Testis (tissue), 3 donors: Measurements from ENCODE around the gene CEP131. TPM values are rescaled to one million over a fixed set of nuclear protein-coding genes. Genes with fewer than 3 reads are reported as not detected.

ENCODE experiments used
- DNase-seq: peaks from one replicate; pipeline ENCODE4 v3.0.0-alpha.2; 2019
- H3K27ac ChIP-seq, 2 donors: fragments of 200-600 bp; sonication (generic); one replicate each; pipeline ENCODE4 v1.5.1; 2019
- H3K27me3 ChIP-seq: fragments of 200-600 bp; sonication (generic); one replicate; pipeline ENCODE4 v1.5.1; 2019
- H3K36me3 ChIP-seq: fragments of 200-600 bp; sonication (generic); one replicate; pipeline ENCODE4 v1.5.1; 2017; ENCODE audit warnings: low read depth; ENCODE audit errors: missing control alignments
- H3K4me1 ChIP-seq: fragments of 200-600 bp; sonication (generic); one replicate; pipeline ENCODE4 v1.5.1; 2019
- H3K4me3 ChIP-seq, 2 donors: fragments of 200-600 bp; sonication (generic); one replicate each; pipeline ENCODE4 v1.5.1; 2017 to 2019
- H3K9me3 ChIP-seq: fragments of 200-600 bp; sonication (generic); one replicate; pipeline ENCODE4 v1.5.1; 2017
- POLR2A ChIP-seq: fragments of 450-650 bp; IDR thresholded peaks from one replicate; pipeline ENCODE4 v1.6.1; 2017; ENCODE audit warnings: antibody characterized with exemption, mild to moderate bottlenecking, moderate library complexity
- WGBS, 2 donors: methylation state at CpG; one replicate each; pipeline ENCODE4 v1.1.5; 2018; 5-methylcytosine and 5-hydroxymethylcytosine counted together
- intact Hi-C: fragments of 100-400 bp; cut with DNase I; formaldehyde crosslinking; loops from one replicate; pipeline ENCODE4 v1.15.1; 2023; ENCODE audit warnings: low total_unique reads
- polyA plus RNA-seq: library from polyadenylated mRNA; stranded (reverse); fragments of 350-450 nt; fragmentation: Illumina TruSeq; extraction: RNeasy Lipid Tissue Mini Kit (QIAGEN cat#74804); gene quantifications from one replicate; pipeline ENCODE4 v1.2.3, GENCODE V29; 2014; ENCODE audit warnings: low read depth, low replicate concordance; ENCODE audit not compliant: insufficient read depth
- total RNA-seq, 2 donors: library from RNA; depleted of rRNA; stranded (reverse); fragments of >200 nt; gene quantifications; one replicate each; pipeline ENCODE4 v1.2.3, GENCODE V29; 2016
- TF ChIP-seq, protein P1 (sequence below), 3 experiments: fragments of 450-650 bp in 2 of 3; fragments of 200-600 bp in 1 of 3; sonication (generic) in 1 of 3; IDR thresholded peaks; one replicate each; pipeline ENCODE4 v1.5.1; 2016 to 2019; ENCODE audit warnings: antibody characterized with exemption in 3 of 3, mild to moderate bottlenecking in 2 of 3, moderate library complexity in 1 of 3

Gene CEP131
- total and polyA plus RNA-seq, 3 donors from 2014 or later: 28.9 to 48.7 (median 42.9) TPM

DNA sequence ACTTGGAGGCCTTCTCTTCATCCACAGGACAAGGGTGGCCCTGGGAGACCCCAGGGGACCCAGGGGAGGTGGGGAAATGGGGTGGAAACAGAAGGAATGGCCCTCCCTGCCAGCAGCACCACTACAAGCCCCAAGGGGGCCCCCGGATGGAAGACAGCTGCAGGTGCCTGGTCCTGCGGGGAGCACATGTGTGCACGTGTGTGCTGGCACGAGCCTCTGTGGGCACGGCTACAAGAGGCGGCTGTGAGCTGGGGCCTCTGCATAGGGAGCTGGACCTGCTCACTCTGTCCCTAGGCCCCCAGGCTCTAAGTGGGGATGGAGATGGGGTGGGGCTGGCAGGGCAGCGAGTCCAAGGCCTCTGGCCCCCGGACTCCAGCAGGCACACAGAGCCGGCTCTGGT is 43.5 kb downstream of the CEP131 start:
- intact Hi-C loops: no loop called here

DNA sequence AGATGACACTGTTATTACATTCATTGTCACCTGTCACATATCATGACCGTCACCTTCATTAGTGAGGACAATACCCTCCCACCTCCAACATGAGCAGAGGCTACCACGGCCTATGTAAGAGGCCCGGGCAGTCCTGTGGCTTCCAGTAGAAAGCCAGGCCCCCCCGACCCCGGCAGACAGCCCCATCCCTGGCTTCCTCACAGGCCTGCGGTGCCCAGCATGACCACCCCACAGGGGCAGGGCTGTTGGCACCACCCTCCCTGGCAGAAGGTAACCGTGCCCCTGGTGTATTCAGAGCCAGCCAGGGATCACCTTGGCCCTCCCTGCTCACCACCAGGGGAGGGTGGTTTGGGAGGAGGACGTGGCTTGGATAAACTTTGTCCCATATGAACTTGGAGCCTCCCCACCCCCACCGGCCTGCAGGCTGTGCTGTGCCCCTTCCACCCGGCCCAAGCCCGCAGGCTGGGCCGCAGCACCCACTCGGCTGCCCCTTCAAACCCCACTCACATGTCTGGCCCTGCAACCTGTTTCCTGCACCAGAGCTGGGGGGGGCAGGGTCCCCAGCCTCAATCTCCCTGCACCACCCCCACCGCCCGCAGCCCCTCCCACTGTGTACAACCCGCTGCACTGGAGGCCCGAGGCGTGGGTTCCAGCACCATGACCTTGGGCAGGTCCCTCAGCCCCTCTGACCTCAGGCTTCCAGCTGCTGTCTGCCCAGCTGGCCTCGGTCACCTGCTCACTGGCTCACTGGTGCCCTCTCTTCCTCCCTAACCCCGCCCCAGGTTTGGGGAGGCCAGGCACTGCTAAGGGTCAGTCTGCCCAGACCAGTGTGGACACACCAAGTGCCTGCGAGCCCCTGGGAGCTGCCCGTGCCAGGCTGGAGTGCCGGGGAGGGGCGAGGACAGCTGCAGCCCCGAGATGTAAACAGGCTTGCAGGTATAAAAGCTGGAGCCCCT is 44.4 kb downstream of the CEP131 start:
- TF ChIP-seq POLR2A: no peak
- TF ChIP-seq, protein P1, sequence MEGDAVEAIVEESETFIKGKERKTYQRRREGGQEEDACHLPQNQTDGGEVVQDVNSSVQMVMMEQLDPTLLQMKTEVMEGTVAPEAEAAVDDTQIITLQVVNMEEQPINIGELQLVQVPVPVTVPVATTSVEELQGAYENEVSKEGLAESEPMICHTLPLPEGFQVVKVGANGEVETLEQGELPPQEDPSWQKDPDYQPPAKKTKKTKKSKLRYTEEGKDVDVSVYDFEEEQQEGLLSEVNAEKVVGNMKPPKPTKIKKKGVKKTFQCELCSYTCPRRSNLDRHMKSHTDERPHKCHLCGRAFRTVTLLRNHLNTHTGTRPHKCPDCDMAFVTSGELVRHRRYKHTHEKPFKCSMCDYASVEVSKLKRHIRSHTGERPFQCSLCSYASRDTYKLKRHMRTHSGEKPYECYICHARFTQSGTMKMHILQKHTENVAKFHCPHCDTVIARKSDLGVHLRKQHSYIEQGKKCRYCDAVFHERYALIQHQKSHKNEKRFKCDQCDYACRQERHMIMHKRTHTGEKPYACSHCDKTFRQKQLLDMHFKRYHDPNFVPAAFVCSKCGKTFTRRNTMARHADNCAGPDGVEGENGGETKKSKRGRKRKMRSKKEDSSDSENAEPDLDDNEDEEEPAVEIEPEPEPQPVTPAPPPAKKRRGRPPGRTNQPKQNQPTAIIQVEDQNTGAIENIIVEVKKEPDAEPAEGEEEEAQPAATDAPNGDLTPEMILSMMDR (IDR thresholded peaks at IDR 0.05): no peak
- intact Hi-C loops: no loop called here

More for the DNA sequence above, 43.5 kb downstream of the CEP131 start:
- no peak overlapping the region for H3K4me3 ChIP-seq
- WGBS, 2 donors: 76 to 80% methylated on average over 6 to 8 of the region's 9 CpGs
- no peaks in the 10 kb centered on the region for H3K36me3 ChIP-seq
- H3K4me1 ChIP-seq: peaks cover 7% of the 10 kb centered on the region
- no peaks in the 10 kb centered on the region for H3K9me3 ChIP-seq
- no peaks in the 10 kb centered on the region for H3K27me3 ChIP-seq
- H3K27ac ChIP-seq: no peak overlapping the region
- TF ChIP-seq, protein P1 (IDR thresholded peaks at IDR 0.05): no peak
- TF ChIP-seq POLR2A: no peak
- no peak for DNase-seq

DNA sequence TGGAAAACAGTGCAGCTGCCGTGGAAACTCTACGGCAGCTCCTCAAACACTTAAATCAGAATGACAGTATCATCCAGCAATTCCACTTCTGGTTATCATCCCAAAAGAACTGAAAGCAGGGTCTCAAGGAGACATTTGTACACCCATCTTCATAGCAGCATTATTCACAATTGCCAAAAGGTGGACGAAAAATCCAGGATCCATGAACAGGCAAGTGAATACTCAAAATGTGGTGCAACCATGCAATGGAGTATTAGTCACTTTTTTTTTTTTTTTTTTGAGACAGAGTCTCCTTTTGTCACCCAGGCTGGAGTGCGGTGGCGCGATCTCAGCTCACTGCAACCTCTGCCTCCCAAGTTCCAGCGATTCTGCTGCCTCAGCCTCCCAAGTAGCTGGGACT is 46.1 kb downstream of the CEP131 start:
- Histone ChIP-seq H3K9me3 (no peaks in the 10 kb centered on the region), H3K27me3 (no peaks in the 10 kb centered on the region), H3K36me3 (no peaks in the 10 kb centered on the region), H3K4me3 (no peak overlapping the region), H3K4me1 (peaks cover 7% of the 10 kb centered on the region), H3K27ac (no peak overlapping the region)
- no peak for TF ChIP-seq POLR2A
- no peak for DNase-seq
- intact Hi-C loops: no loop called here
- 96 to 97% methylated on average over 7 of the region's 7 CpGs for WGBS, 2 donors

More for the DNA sequence above, 44.4 kb downstream of the CEP131 start:
- DNase-seq: no peak
- Histone ChIP-seq H3K27me3 (no peaks in the 10 kb centered on the region), H3K4me1 (peaks cover 7% of the 10 kb centered on the region), H3K27ac (no peak overlapping the region), H3K4me3 (no peak overlapping the region), H3K36me3 (no peaks in the 10 kb centered on the region), H3K9me3 (no peaks in the 10 kb centered on the region)
- 77 to 91% methylated on average over 6 to 25 of the region's 25 CpGs for WGBS, 2 donors

DNA sequence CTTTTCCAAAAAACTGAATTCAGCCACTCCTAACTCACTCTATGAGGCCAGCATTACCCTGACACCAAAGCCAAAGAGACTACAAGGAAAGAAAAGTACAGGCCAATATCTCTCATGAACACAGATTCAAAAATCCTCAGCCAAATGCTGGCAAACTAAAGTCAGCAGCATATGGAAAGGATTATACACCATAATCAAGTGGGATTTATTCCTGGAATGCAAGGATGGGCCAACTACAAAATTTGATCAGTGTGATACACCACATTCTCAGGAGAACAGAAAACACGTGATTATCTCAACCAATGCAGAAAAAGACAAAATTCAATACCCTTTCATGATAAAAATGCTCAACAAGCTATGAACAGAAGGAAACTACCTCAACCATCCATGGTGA is 49.0 kb downstream of the CEP131 start:
- H3K4me3 ChIP-seq: no peak overlapping the region
- no peaks in the 10 kb centered on the region for H3K27me3 ChIP-seq
- H3K9me3 ChIP-seq: no peaks in the 10 kb centered on the region
- no peaks in the 10 kb centered on the region for H3K4me1 ChIP-seq
- H3K36me3 ChIP-seq: no peaks in the 10 kb centered on the region
- no peak for TF ChIP-seq POLR2A
- TF ChIP-seq, protein P1 (IDR thresholded peaks at IDR 0.05): no peak
- intact Hi-C loops: no loop called here
- H3K27ac ChIP-seq: no peak overlapping the region
- DNase-seq: no peak
- WGBS, 2 donors: 58 to 82% methylated on average over 1 of the region's 1 CpG

DNA sequence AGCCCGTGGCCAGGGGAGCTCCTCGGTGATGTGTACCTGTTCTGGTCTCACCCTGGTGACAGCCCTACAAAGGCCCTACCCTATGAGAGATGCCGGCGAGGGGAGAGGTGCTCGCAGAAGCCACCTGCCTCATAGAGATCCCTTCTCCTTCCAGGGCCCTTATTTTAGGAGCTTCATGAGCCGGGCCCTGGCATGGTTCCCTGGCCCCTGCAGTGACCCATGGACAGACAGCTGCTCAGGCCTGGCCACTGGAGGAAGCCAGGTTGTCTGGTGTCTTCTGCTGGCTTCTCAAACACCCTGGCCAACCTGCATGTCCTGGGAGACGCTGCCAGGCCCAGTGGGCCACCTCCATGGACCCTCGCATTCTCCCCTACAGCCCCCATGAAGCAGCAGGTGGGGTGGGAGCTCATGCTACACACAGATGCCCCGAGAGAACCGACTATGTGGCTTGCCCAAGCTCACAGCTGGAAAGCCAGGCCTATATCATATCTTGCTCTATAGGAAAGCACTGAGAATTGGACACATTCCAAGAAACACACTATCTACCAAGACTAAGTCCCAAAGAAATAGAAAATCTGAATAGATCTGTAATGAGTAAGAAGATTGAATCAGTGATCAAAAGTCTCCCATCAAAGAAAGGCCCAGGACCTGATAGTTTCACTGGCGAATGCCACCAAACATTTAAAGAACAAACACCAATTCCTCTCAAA is 49.6 kb downstream of the CEP131 start:
- Histone ChIP-seq H3K4me3 (no peak overlapping the region), H3K27me3 (no peaks in the 10 kb centered on the region), H3K9me3 (no peaks in the 10 kb centered on the region), H3K4me1 (no peaks in the 10 kb centered on the region), H3K36me3 (no peaks in the 10 kb centered on the region), H3K27ac (no peak overlapping the region)
- intact Hi-C loops: no loop called here
- TF ChIP-seq, protein P1 (IDR thresholded peaks at IDR 0.05): no peak
- 91% methylated on average over 9 to 11 of the region's 11 CpGs for WGBS, 2 donors
- DNase-seq: no peak
